ENCODE results near the gene TAF4.

TAF4 gene

GRCh38 chr20:61940976-61941720 is 124.5 kb downstream of the TAF4 start:
- DNase-seq = no peak

DNA sequence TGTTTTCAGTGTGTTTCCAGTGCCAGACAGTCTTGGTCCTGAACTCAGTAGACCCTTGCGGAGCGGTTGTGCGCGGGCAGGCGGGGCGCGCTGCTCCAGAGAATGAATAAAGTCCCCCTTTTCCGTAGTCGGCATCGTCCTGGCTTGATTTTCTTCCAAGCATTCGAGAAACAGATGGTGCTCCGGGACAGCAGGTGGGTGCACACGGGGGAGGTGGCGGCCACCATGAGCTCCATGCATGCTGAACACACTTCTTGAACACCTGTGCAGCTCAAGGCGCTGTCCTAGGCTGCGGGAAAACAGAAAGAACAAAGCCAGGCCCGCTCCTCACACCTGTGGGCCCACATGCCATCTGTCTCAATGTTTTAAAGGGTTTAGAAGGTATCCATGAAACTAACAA is 125.2 kb downstream of the TAF4 start:
- no peak for DNase-seq

- DNase-seq = no peak
These were observed 125.9 kb downstream of the TAF4 start for GRCh38 chr20:61939691-61940360.

GRCh38 chr20:61938839-61939690 is 126.6 kb downstream of the TAF4 start:
- DNase-seq = no peak

GRCh38 chr20:61937963-61938838 is 127.5 kb downstream of the TAF4 start:
- DNase-seq = no peak

GRCh38 chr20:61937146-61937962 is 128.3 kb downstream of the TAF4 start:
- no peak for DNase-seq

GRCh38 chr20:61936701-61937131 is 129.0 kb downstream of the TAF4 start:
- DNase-seq = no peak

- DNase-seq = no peak
These were observed 129.6 kb downstream of the TAF4 start for GRCh38 chr20:61935926-61936700.

DNA sequence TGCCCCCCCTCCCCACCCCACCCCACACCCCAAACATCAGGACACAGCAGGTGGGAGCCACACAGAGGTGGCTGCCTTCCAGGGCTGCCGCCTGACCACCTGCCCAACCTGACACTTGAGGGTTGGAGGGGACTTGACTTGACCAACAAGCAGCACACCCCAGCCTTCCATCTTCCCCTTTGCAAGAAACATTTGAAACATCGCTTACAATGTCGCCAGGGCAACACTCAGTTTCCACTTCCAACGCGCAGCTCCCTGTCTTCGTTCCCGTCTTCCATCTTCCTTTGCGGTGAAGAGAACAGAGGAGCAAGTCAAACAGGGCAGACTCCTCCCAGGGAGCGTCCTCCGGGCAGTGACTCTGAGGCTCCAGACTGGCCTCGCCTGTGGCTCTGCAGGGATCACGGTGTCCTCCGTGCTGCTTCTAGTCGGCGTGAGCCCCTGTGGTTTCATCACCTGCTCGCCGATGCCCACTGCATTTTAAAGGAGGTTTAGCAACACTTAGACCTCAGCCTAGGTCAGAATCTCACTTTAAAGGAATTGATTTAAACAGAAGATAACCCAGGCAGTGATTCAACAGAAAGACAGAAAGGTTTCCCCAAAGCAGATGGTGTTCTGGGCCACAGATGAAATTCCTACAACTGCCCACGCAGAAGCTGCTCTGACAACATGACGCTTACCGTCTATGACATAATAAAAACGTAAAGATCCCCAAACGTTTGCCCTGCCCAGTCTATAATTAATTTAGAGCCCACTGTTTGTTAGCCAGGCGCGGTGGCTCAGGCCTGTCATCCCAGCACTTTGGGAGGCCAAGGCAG is 130.8 kb downstream of the TAF4 start:
- DNase-seq = no peak

GRCh38 chr20:61933951-61934715 is 131.5 kb downstream of the TAF4 start:
- no peak for DNase-seq

GRCh38 chr20:61933481-61933950 is 132.2 kb downstream of the TAF4 start:
- no peak for DNase-seq

DNA sequence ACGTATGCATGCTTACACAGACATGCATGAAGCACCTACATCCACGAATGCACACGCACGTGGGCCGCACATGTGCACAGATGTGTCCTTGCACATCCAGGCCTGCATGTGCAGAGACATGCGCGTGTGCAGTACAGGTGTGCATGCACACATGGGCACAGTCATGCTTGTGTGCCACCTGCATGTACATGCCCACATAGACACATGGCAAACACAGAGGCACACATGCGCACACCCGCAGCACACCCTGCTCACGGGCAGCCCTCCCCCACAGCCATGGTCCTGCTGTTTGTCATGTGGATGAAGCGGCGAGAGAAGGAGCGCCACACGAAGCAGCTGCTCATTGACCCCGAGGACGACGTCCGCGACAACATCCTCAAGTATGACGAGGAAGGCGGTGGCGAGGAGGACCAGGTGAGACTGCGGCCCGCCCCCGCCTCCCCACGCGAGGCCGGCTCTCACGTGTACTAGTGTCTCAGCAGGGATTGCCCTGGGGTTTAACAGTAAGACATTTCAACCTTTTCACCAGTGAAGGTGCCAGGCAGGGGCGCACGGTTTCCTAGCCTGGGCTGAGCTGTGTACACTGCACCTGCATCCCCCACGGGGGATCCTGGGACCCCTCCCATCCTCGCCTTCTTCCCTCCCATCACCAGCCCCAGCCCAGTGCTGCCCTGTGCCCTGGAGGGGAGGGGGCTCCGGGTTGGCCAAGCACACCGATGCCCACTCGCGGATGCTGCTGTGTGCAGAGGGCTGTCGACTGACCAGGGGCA is 132.8 kb downstream of the TAF4 start:
- DNase-seq = no peak

DNA sequence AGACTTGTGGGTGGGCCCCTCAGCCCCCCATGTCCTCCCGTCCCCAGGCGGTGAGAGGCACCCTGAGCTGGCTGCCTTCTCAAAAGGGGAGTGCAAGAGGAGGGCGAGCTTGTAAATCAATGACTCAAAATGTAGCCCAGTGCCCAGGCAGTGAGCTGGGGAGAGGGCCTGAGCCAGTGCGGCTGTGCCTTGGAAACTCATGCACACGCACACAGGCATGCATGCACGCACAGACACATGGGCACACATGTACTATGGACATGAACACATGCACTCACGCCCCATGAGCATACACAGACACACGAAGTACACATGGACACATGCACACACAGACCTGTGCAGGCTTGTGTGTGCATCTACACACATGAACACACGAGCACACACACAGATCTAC is 133.5 kb downstream of the TAF4 start:
- no peak for DNase-seq

DNA sequence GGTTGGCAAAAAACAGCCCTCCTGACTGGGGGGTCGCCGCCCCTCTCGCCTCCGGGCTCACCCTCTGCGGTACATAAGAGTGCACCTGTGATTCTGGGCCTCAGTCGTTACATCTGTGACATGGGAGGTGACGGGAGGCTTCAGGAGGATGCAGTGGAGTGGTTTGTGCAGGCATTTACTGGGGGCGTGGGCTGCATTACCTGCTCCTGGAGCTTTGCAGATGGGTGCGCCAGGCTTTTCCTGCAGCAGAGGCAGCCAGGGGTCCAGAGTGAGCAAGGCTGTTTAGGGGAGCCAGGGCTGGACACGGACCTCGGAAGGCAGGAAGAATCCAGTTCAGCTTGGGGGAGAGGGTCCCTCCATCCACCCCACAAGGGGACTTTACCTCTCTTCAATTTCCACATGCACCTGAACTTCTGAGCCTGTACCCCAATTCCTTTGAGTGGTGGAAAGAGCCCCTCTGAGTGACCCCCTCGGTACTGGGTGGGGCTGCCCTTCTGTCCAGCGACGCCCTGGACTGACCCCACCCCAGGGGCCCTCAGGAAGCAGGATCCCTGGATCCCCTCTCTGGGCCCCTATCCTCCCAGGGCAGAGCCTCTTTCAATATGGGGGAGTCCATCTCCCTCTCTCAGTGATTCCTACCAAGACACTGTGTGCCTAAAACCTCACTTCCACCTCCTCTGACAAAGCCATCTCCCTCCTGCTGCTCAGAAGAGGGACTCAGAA is 134.0 kb downstream of the TAF4 start:
- DNase-seq = peak; percentile 4

DNA sequence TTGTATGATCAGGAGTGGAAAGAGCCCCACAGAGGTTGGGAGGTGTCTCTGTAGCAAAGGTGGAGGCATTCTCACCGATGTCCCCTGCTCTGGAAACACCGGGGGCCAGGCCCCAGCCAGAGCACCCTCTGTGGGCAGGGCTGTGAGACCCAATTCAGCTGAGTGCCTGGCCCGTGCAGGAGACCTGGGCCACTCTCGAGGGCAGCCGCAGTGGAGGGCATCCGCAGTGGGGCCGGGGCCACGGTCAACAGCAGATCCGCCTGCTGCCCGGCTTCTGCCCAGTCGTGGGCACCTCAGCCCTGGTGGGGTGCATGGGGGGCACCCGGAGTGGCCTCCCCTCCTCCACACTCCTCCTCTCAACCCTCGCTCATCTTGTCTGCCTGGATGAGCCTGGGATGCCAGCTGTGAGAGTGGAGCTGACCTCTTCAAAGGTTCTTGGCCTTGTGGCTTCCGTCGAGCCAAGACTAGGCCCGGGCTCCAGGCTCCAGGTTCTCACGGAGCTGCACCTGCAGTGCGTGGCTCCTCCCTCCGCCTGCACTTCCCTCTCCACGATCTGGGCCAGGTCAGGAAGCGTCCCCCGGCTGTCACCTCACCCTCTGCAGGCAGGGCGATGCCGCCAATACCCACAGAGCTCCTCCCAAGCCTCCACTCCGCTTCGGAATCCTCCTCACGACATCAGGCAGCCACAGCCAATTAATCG is 134.8 kb downstream of the TAF4 start:
- DNase-seq = peak; percentile 12

DNA sequence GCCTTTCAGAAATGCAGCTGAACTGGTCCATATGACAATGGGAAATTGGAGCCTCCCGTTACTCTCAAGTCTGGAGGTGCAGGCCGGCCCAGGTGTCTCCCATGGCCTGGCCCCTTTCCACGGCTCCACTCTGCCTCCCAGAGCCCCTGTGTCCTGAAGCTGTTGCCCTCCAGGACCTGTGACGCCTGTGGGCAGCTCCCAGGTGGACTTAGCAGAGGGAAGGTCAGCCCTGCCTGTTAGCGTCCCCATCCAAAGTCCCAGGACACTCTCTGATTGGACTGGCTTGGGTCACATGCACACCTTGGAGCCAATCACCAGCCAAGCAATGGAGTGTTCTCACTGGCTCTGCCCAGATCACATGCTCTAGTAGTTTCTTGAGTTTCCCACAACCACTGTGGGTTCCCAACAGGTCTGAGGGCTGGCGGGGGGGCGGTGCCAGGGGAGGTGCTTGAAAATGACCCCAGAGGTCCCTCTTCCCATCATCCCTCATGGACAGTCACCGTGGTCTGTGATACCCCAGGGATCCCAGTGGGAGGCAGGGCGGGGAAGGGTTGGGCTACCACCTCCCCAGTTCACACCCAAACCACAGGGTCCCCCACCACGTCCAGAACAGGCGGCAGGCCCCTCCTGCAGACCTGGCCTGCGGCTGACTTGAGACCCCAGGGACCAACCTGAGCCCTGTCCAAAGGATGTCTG is 135.6 kb downstream of the TAF4 start:
- peak; percentile 3 for DNase-seq

Measured in CD4-positive, alpha-beta T cell treated with Interleukin-15 for 1 hour (primary cell).